Measurements from ENCODE around the gene ESRP2. TPM values are rescaled to one million over a fixed set of nuclear protein-coding genes. Genes with fewer than 3 reads are reported as not detected.

The ESRP2 gene
- total RNA-seq, 1 experiment from 2014 or later, result 27.0 TPM

- ATAC-seq (no peak), DNase-seq (ENCODE audit: low read depth, low spot score) (no peak)
- ChIA-PET CTCF (no interaction called here), POLR2A (no interaction called here)
- BruUV-seq (replicated peaks), result no TSS peak
- no peaks in the 10 kb centered on the region for H3K9me3 ChIP-seq (ENCODE audit: control insufficient read depth, insufficient read depth, low read depth, low read length)
- intact Hi-C loops (cut with micrococcal nuclease; ENCODE audit: unreplicated experiment), result no loop called here
- no peak for TF ChIP-seq CTCF (IDR thresholded peaks at IDR 0.05)
- no peak for TF ChIP-seq POLR2AphosphoS5 (IDR thresholded peaks at IDR 0.05; ENCODE audit: low read depth, low read length)
- no peak for TF ChIP-seq SIN3A (IDR thresholded peaks at IDR 0.05; ENCODE audit: borderline replicate concordance, insufficient read depth, low read depth, low read length)
- TF ChIP-seq TCF7L2 (IDR thresholded peaks at IDR 0.05; ENCODE audit: low read depth, low read length), result no peak
- peaks cover 2% of the 10 kb centered on the region; the same call in 1 of the 2 replicates for H3K36me3 ChIP-seq (ENCODE audit: control insufficient read depth, insufficient read depth, low read length)
- no peak overlapping the region for H3K27ac ChIP-seq (ENCODE audit: low read length)
- H3K4me3 ChIP-seq (ENCODE audit: low read depth in 2 of 2, low read length in 2 of 2), result no peak overlapping the region
- no peaks in the 10 kb centered on the region for H3K4me1 ChIP-seq (ENCODE audit: control insufficient read depth, insufficient read depth, low read length)
- in situ Hi-C loops (cut with HindIII; ENCODE audit: low pct_unique_long_range_greater_than_20kb, low sequenced_read_pairs), result no loop called here
- H3K27me3 ChIP-seq (ENCODE audit: control insufficient read depth, insufficient read depth, low read length), result no peaks in the 10 kb centered on the region
These were observed 41.7 kb downstream of the ESRP2 start for GRCh38 chr16:68194251-68194650.

- Histone ChIP-seq H3K4me1 (ENCODE audit: control insufficient read depth, insufficient read depth, low read length) (no peaks in the 10 kb centered on the region), H3K4me3 (ENCODE audit: low read depth in 2 of 2, low read length in 2 of 2) (no peak overlapping the region), H3K27ac (ENCODE audit: low read length) (no peak overlapping the region), H3K27me3 (ENCODE audit: control insufficient read depth, insufficient read depth, low read length) (no peaks in the 10 kb centered on the region), H3K9me3 (ENCODE audit: control insufficient read depth, insufficient read depth, low read depth, low read length) (no peaks in the 10 kb centered on the region), H3K36me3 (ENCODE audit: control insufficient read depth, insufficient read depth, low read length) (peaks cover 2% of the 10 kb centered on the region; the same call in 1 of the 2 replicates)
- intact Hi-C loops (cut with micrococcal nuclease; ENCODE audit: unreplicated experiment) (no loop called here), in situ Hi-C loops (cut with HindIII; ENCODE audit: low pct_unique_long_range_greater_than_20kb, low sequenced_read_pairs) (no loop called here)
- POLR2A ChIA-PET, result no interaction called here
- TSS peak; percentile 60 for BruUV-seq (replicated peaks)
- TF ChIP-seq POLR2AphosphoS5 (IDR thresholded peaks at IDR 0.05; ENCODE audit: low read depth, low read length) (no peak), CTCF (IDR thresholded peaks at IDR 0.05) (no peak), SIN3A (IDR thresholded peaks at IDR 0.05; ENCODE audit: borderline replicate concordance, insufficient read depth, low read depth, low read length) (no peak), TCF7L2 (IDR thresholded peaks at IDR 0.05; ENCODE audit: low read depth, low read length) (no peak), REST (IDR thresholded peaks at IDR 0.05; ENCODE audit: insufficient read depth in 1 of 2, low read depth in 2 of 2, low read length in 1 of 2) (no peak)
- DNase-seq (ENCODE audit: low read depth, low spot score) (no peak), ATAC-seq (no peak)
- CTCF ChIA-PET, result no interaction called here
These were observed 45.0 kb downstream of the ESRP2 start for GRCh38 chr16:68190736-68191510.
